Thyroid gland (tissue), 4 donors: Measurements from ENCODE around the gene CDCA8.

Experiments
- CTCF ChIP-seq, 6 experiments: fragments of 200-600 bp in 3 of 6; fragments of 450-650 bp in 3 of 6; sonication (generic) in 3 of 6; IDR thresholded peaks; one replicate each; pipeline ENCODE4 v1.5.1; 2016 to 2019; ENCODE audit warnings: antibody characterized with exemption in 6 of 6, mild to moderate bottlenecking in 2 of 6, inconsistent platforms in 1 of 6, moderate library complexity in 1 of 6
- POLR2A ChIP-seq, 2 donors: fragments of 450-650 bp; IDR thresholded peaks; one replicate each; pipeline ENCODE4 v1.6.1; 2017; ENCODE audit warnings: antibody characterized with exemption in 2 of 2, mild to moderate bottlenecking in 2 of 2, moderate library complexity in 1 of 2

- TF ChIP-seq CTCF (IDR thresholded peaks at IDR 0.05) (no peak), POLR2A (IDR thresholded peaks at IDR 0.05) (no peak)
Observed at GRCh38 chr1:37714226-37714625, 21.9 kb downstream of the CDCA8 start.
